Neural progenitor cell (in vitro differentiated cells): ENCODE measurements around the gene MSX2. TPM values are rescaled to one million over a fixed set of nuclear protein-coding genes. Genes with fewer than 3 reads are reported as not detected.

Experiments
- DNase-seq: peaks from one replicate; pipeline ENCODE4 v3.0.0-alpha.2; 2016; ENCODE audit warnings: low spot score
- H2AFZ ChIP-seq: fragments of 200-600 bp; sonication (generic); replicated peaks from 2 replicates; pipeline ENCODE4 v1.6.1; 2016; ENCODE audit warnings: antibody characterized with exemption
- H3F3A ChIP-seq: fragments of 200-600 bp; sonication (generic); 2 replicates; pipeline ENCODE4 v1.6.1; 2016; ENCODE audit warnings: antibody characterized with exemption, low read depth
- H3K27ac ChIP-seq: fragments of 200-600 bp; sonication (generic); 2 replicates; pipeline ENCODE4 v1.5.1; 2016; ENCODE audit warnings: mild to moderate bottlenecking
- H3K27me3 ChIP-seq: fragments of 200-600 bp; sonication (generic); 2 replicates; pipeline ENCODE4 v1.6.1; 2016; ENCODE audit warnings: mild to moderate bottlenecking, moderate library complexity
- H3K36me3 ChIP-seq: fragments of 200-600 bp; sonication (generic); 2 replicates; pipeline ENCODE4 v1.5.1; 2016
- H3K4me1 ChIP-seq: fragments of 200-600 bp; sonication (generic); 2 replicates; pipeline ENCODE4 v1.6.1; 2016; ENCODE audit warnings: mixed run types
- H3K4me2 ChIP-seq: fragments of 200-600 bp; sonication (generic); 2 replicates; pipeline ENCODE4 v1.6.1; 2016
- H3K4me3 ChIP-seq: fragments of 200-600 bp; sonication (generic); 2 replicates; pipeline ENCODE4 v1.5.1; 2016
- H3K79me2 ChIP-seq: fragments of 200-600 bp; sonication (generic); 2 replicates; pipeline ENCODE4 v1.6.1; 2016; ENCODE audit warnings: low read depth
- H3K9ac ChIP-seq: fragments of 200-600 bp; sonication (generic); 2 replicates; pipeline ENCODE4 v1.6.1; 2016
- H3K9me3 ChIP-seq: fragments of 200-600 bp; sonication (generic); 2 replicates; pipeline ENCODE4 v1.5.1; 2016; ENCODE audit warnings: low read depth
- H4K20me1 ChIP-seq: fragments of 200-600 bp; sonication (generic); 2 replicates; pipeline ENCODE4 v1.6.1; 2016; ENCODE audit warnings: low read depth
- H3K27ac Mint-ChIP-seq: 3 replicates; pipeline ENCODE4 v1.8.0; 2021; ENCODE audit warnings: mixed read lengths
- H3K27me3 Mint-ChIP-seq: 2 replicates; pipeline ENCODE4 v1.8.0; 2022; ENCODE audit warnings: low read depth, mild to moderate bottlenecking, inconsistent platforms, moderate library complexity, mixed read lengths; ENCODE audit not compliant: insufficient read depth
- H3K36me3 Mint-ChIP-seq: 3 replicates; pipeline ENCODE4 v1.8.0; 2021; ENCODE audit warnings: mixed read lengths
- H3K4me1 Mint-ChIP-seq: 3 replicates; pipeline ENCODE4 v1.8.0; 2021; ENCODE audit warnings: mixed read lengths
- H3K4me3 Mint-ChIP-seq: 3 replicates; pipeline ENCODE4 v1.8.0; 2021; ENCODE audit warnings: mild to moderate bottlenecking, moderate library complexity, mixed read lengths
- H3K9me3 Mint-ChIP-seq: 3 replicates; pipeline ENCODE4 v1.8.0; 2020; ENCODE audit warnings: mixed read lengths
- EZH2 ChIP-seq: fragments of 200-600 bp; sonication (generic); IDR thresholded peaks from 2 replicates; pipeline ENCODE4 v1.6.1; 2017; ENCODE audit warnings: antibody characterized with exemption, mild to moderate bottlenecking, moderate library complexity
- EZH2phosphoT487 ChIP-seq: fragments of 200-600 bp; sonication (generic); IDR thresholded peaks from 2 replicates; pipeline ENCODE4 v1.6.1; 2017; ENCODE audit warnings: antibody characterized with exemption
- total RNA-seq: library from RNA; depleted of rRNA; stranded (reverse); fragments of >200 nt; gene quantifications from 2 replicates; pipeline ENCODE4 v1.2.3, GENCODE V29; 2015; ENCODE audit warnings: low replicate concordance
- TF ChIP-seq, protein P1 (sequence below): fragments of 200-600 bp; sonication (generic); IDR thresholded peaks from 2 replicates; pipeline ENCODE4 v1.5.1; 2017; ENCODE audit warnings: antibody characterized with exemption, mild to moderate bottlenecking

Gene MSX2
- total RNA-seq, 1 donor from 2014 or later, result 0.30 TPM

GRCh38 chr5:174734571-174735497, 10.5 kb downstream of the MSX2 start:
- DNase-seq, result peak; percentile 42
- Histone ChIP-seq H4K20me1 (peaks cover 48% of the 10 kb centered on the region), H3F3A (peaks cover 45% of the 10 kb centered on the region), H3K79me2 (no peaks in the 10 kb centered on the region), H3K27me3 (peaks cover 87% of the 10 kb centered on the region), H3K4me1 (peaks cover 45% of the 10 kb centered on the region), H3K4me2 (peak overlapping the region; percentile 91), H2AFZ (no peak overlapping the region), H3K36me3 (no peaks in the 10 kb centered on the region), H3K4me3 (peak overlapping the region; percentile 48), H3K9me3 (no peaks in the 10 kb centered on the region), H3K27ac (no peak overlapping the region), H3K9ac (no peak overlapping the region)
- Mint-ChIP-seq H3K4me1 (peaks cover 75% of the 10 kb centered on the region), H3K4me3 (peak overlapping the region; percentile 75), H3K9me3 (no peaks in the 10 kb centered on the region), H3K27ac (peak overlapping the region; percentile 36), H3K27me3 (peaks cover 26% of the 10 kb centered on the region), H3K36me3 (peaks cover 1% of the 10 kb centered on the region)
- TF ChIP-seq EZH2phosphoT487 (peak; percentile 68), EZH2 (no peak)
- TF ChIP-seq, protein P1, sequence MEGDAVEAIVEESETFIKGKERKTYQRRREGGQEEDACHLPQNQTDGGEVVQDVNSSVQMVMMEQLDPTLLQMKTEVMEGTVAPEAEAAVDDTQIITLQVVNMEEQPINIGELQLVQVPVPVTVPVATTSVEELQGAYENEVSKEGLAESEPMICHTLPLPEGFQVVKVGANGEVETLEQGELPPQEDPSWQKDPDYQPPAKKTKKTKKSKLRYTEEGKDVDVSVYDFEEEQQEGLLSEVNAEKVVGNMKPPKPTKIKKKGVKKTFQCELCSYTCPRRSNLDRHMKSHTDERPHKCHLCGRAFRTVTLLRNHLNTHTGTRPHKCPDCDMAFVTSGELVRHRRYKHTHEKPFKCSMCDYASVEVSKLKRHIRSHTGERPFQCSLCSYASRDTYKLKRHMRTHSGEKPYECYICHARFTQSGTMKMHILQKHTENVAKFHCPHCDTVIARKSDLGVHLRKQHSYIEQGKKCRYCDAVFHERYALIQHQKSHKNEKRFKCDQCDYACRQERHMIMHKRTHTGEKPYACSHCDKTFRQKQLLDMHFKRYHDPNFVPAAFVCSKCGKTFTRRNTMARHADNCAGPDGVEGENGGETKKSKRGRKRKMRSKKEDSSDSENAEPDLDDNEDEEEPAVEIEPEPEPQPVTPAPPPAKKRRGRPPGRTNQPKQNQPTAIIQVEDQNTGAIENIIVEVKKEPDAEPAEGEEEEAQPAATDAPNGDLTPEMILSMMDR, result no peak

- Mint-ChIP-seq H3K4me1 (peaks cover 67% of the 10 kb centered on the region), H3K27ac (no peak overlapping the region), H3K36me3 (no peaks in the 10 kb centered on the region), H3K27me3 (peaks cover 20% of the 10 kb centered on the region), H3K4me3 (peak overlapping the region; percentile 75), H3K9me3 (no peaks in the 10 kb centered on the region)
- H3K79me2 ChIP-seq, result no peaks in the 10 kb centered on the region
- peak overlapping the region; percentile 91 for H3K4me2 ChIP-seq
- H3K27ac ChIP-seq, result no peak overlapping the region
- peak; percentile 88 for DNase-seq
- H2AFZ ChIP-seq, result no peak overlapping the region
- no peaks in the 10 kb centered on the region for H3K36me3 ChIP-seq
- peaks cover 40% of the 10 kb centered on the region for H3F3A ChIP-seq
- peaks cover 78% of the 10 kb centered on the region for H3K27me3 ChIP-seq
- peaks cover 39% of the 10 kb centered on the region for H4K20me1 ChIP-seq
- H3K4me3 ChIP-seq, result peak overlapping the region; percentile 48
- H3K4me1 ChIP-seq, result peaks cover 45% of the 10 kb centered on the region
- TF ChIP-seq, protein P1, result peak; percentile 77
- TF ChIP-seq EZH2 (peak; percentile 83), EZH2phosphoT487 (peak; percentile 20)
- H3K9ac ChIP-seq, result no peak overlapping the region
- no peaks in the 10 kb centered on the region for H3K9me3 ChIP-seq
These were observed 11.3 kb downstream of the MSX2 start for GRCh38 chr5:174735498-174736330.

- Mint-ChIP-seq H3K9me3 (no peaks in the 10 kb centered on the region), H3K36me3 (no peaks in the 10 kb centered on the region), H3K27me3 (peaks cover 21% of the 10 kb centered on the region), H3K27ac (no peak overlapping the region), H3K4me1 (peaks cover 61% of the 10 kb centered on the region), H3K4me3 (peak overlapping the region; percentile 14)
- TF ChIP-seq EZH2phosphoT487 (no peak), EZH2 (no peak)
- TF ChIP-seq, protein P1, result no peak
- no peak for DNase-seq
- H3K36me3 ChIP-seq, result no peaks in the 10 kb centered on the region
- no peaks in the 10 kb centered on the region for H3K79me2 ChIP-seq
- peaks cover 42% of the 10 kb centered on the region for H3K4me1 ChIP-seq
- H3K27me3 ChIP-seq, result peaks cover 72% of the 10 kb centered on the region
- no peak overlapping the region for H2AFZ ChIP-seq
- no peak overlapping the region for H3K27ac ChIP-seq
- H3K9ac ChIP-seq, result no peak overlapping the region
- H3F3A ChIP-seq, result peaks cover 33% of the 10 kb centered on the region
- peaks cover 33% of the 10 kb centered on the region for H4K20me1 ChIP-seq
- no peak overlapping the region for H3K4me3 ChIP-seq
- H3K9me3 ChIP-seq, result no peaks in the 10 kb centered on the region
- no peak overlapping the region for H3K4me2 ChIP-seq
These were observed 11.9 kb downstream of the MSX2 start for GRCh38 chr5:174736331-174736721.
